ENCODE measurements around the gene ISCU. TPM values are rescaled to one million over a fixed set of nuclear protein-coding genes. Genes with fewer than 3 reads are reported as not detected.

ISCU gene
- total and polyA plus RNA-seq, 2 of the 8 experiments (the other 6 are each of a cell fraction or from before 2014, with no cell fraction given), result 72.1 to 78.1 TPM

DNA sequence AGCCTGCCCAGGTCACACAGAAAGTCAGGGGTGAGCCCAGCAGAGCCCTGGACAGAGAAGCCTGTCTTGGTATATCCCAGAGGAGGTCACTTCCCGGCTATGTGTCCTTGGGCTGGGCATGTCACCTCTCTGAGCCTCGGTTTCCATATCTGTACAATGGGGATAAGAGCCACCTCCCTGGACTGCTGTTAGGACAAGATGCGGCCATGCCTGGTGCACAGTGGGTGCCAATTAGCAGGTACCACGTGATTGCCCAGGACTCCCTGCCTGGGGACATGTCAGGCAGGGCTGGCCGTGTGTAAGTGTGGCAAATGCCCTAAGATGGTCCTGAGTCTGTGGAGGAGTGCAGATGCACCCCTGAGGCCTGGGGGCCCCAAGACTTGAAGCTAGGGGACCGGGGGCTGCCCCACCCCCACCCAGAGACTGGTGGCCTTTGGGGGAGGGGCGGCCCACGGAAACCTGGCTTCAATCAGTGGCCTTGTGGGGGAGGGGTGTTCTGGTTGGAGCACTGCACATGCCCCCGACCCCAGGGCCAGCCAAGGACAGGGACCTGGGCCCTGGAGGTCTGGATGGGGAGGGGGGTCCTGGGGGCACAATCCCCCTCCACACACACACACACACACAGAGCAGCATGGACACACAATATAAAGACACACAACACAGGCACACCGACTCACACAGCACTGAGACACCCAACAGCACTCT is 34.6 kb downstream of the ISCU start:
- peak overlapping the region; percentile 22; the same call in 1 of the 2 replicates for H2BK12ac ChIP-seq (ENCODE audit: low read depth, low read length)
- DNase-seq (ENCODE audit: low read depth in 1 of 2, low spot score in 2 of 2) (no peak), FAIRE-seq (no peak)
- H3K9ac ChIP-seq (replicated peaks in 1 of 4; ENCODE audit: extremely low read depth in 1 of 4, low read depth in 3 of 4, low read length in 3 of 4), result no peak overlapping the region
- H3K36me3 ChIP-seq (ENCODE audit: control insufficient read depth in 2 of 4, insufficient read depth in 4 of 4, low read length in 3 of 4), result no peaks in the 10 kb centered on the region
- H4K8ac ChIP-seq (ENCODE audit: extremely low read depth, insufficient read depth, low read length), result no peak overlapping the region
- no peak overlapping the region for H4K5ac ChIP-seq (ENCODE audit: insufficient read length, low read depth, low read length)
- H3K4me3 ChIP-seq (ENCODE audit: extremely low read depth in 1 of 4, insufficient read depth in 2 of 4, low read depth in 3 of 4, low read length in 4 of 4), result no peak overlapping the region
- ChIA-PET POLR2A (ENCODE audit: partially characterized antibody) (interaction anchor here (1.0 to 1.8 kb wide), 3 partner anchors 8 to 27 kb away, joined by 4 read pairs; no protein-coding TSS in a partner anchor), CTCF (ENCODE audit: partially characterized antibody) (interaction anchor here (0.9 to 2.8 kb wide), 4 partner anchors 20 to 207 kb away, joined by 3 to 16 read pairs (median 5); no protein-coding TSS in a partner anchor)
- H3K23ac ChIP-seq (ENCODE audit: insufficient read length), result no peak overlapping the region
- H2BK120ac ChIP-seq (replicated peaks; ENCODE audit: low read depth, low read length), result no peak overlapping the region
- H2BK20ac ChIP-seq (ENCODE audit: low read length), result no peak overlapping the region
- 83% methylated on average over 7 of the region's 10 CpGs; no CpG with 5 or more reads in 1 of the 2 experiments for WGBS, 2 experiments (ENCODE audit: extremely low coverage in 1 of 2, insufficient coverage in 1 of 2, insufficient read length in 1 of 2, insufficient replicate concordance in 2 of 2, low coverage in 1 of 2, low lambda C conversion rate in 2 of 2, missing lambda C conversion rate in 1 of 2)
- H3K23me2 ChIP-seq (ENCODE audit: low read depth, low read length), result peaks cover 7% of the 10 kb centered on the region; the same call in 1 of the 2 replicates
- H3K9me3 ChIP-seq (ENCODE audit: insufficient read depth in 2 of 2, low read depth in 1 of 2, low read length in 1 of 2), result no peaks in the 10 kb centered on the region
- H2AFZ ChIP-seq (ENCODE audit: low read length), result peak overlapping the region; percentile 21; the same call in 1 of the 2 replicates
- no peaks in the 10 kb centered on the region for H3K79me2 ChIP-seq (ENCODE audit: control insufficient read depth in 1 of 2, insufficient read depth in 2 of 2, low read length in 2 of 2)
- H3K56ac ChIP-seq (replicated peaks; ENCODE audit: insufficient read length, low read depth, low read length), result no peak overlapping the region
- H4K91ac ChIP-seq (replicated peaks; ENCODE audit: insufficient read length, low read length), result peak overlapping the region; percentile 52
- peak overlapping the region; percentile 20; the same call in 1 of the 2 replicates for H2BK5ac ChIP-seq (ENCODE audit: low read depth, low read length)
- H3K18ac ChIP-seq (ENCODE audit: extremely low read depth, low read length), result no peak overlapping the region
- H3K4me1 ChIP-seq (replicated peaks in 1 of 4; ENCODE audit: control insufficient read depth in 3 of 4, insufficient read depth in 4 of 4, low read length in 3 of 4), result peaks cover 0 to 14% (median 0%) of the 10 kb centered on the region in 4 experiments; a peak in 3 of 7 replicates
- H3K27me3 ChIP-seq (replicated peaks in 1 of 4; ENCODE audit: control insufficient read depth in 3 of 4, extremely low read depth in 1 of 4, insufficient read depth in 3 of 4, low read length in 3 of 4), result no peaks in the 10 kb centered on the region; a peak in 1 of 7 replicates
- no peak overlapping the region for H3K4ac ChIP-seq (replicated peaks; ENCODE audit: insufficient read length, low read depth, low read length)
- no peak overlapping the region for H3K14ac ChIP-seq (ENCODE audit: insufficient read length)
- H2AK5ac ChIP-seq (ENCODE audit: low read depth, low read length), result no peak overlapping the region
- H4K20me1 ChIP-seq (replicated peaks in 1 of 2; ENCODE audit: control insufficient read depth in 1 of 2, insufficient read depth in 2 of 2, low read length in 2 of 2), result peaks cover 0 to 8% of the 10 kb centered on the region in 2 experiments
- H3K27ac ChIP-seq (ENCODE audit: low read depth, low read length), result no peak overlapping the region
- no peak overlapping the region for H3K4me2 ChIP-seq (ENCODE audit: insufficient read depth in 1 of 2, low read depth in 2 of 2, low read length in 2 of 2)
- H2BK15ac ChIP-seq (ENCODE audit: low read length), result peak overlapping the region; percentile 55
- no peaks in the 10 kb centered on the region; the same call in 1 of the 2 replicates for H3K79me1 ChIP-seq (ENCODE audit: low read depth, low read length)
- TF ChIP-seq CEBPB (IDR thresholded peaks at IDR 0.05; ENCODE audit: low read depth, low read length), result no peak
- no peak for TF ChIP-seq EP300 (IDR thresholded peaks at IDR 0.05; ENCODE audit: borderline replicate concordance in 1 of 2, low read depth in 2 of 2, low read length in 2 of 2)
- TF ChIP-seq RAD21 (IDR thresholded peaks at IDR 0.05 in 1 of 2, conservative IDR thresholded peaks at IDR 0.05 in 1 of 2; ENCODE audit: low read depth in 2 of 2, low read length in 2 of 2), result no peak
- TF ChIP-seq, protein P1, sequence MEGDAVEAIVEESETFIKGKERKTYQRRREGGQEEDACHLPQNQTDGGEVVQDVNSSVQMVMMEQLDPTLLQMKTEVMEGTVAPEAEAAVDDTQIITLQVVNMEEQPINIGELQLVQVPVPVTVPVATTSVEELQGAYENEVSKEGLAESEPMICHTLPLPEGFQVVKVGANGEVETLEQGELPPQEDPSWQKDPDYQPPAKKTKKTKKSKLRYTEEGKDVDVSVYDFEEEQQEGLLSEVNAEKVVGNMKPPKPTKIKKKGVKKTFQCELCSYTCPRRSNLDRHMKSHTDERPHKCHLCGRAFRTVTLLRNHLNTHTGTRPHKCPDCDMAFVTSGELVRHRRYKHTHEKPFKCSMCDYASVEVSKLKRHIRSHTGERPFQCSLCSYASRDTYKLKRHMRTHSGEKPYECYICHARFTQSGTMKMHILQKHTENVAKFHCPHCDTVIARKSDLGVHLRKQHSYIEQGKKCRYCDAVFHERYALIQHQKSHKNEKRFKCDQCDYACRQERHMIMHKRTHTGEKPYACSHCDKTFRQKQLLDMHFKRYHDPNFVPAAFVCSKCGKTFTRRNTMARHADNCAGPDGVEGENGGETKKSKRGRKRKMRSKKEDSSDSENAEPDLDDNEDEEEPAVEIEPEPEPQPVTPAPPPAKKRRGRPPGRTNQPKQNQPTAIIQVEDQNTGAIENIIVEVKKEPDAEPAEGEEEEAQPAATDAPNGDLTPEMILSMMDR (IDR thresholded peaks at IDR 0.05; ENCODE audit: control extremely low read depth in 1 of 3, insufficient read depth in 1 of 3, low read depth in 1 of 3, low read length in 3 of 3), result no peak
- TF ChIP-seq RBBP5 (IDR thresholded peaks at IDR 0.05; ENCODE audit: borderline replicate concordance, low read depth, low read length), result no peak
- TF ChIP-seq JUND (IDR thresholded peaks at IDR 0.05; ENCODE audit: low read length), result no peak
- TF ChIP-seq, protein P2, sequence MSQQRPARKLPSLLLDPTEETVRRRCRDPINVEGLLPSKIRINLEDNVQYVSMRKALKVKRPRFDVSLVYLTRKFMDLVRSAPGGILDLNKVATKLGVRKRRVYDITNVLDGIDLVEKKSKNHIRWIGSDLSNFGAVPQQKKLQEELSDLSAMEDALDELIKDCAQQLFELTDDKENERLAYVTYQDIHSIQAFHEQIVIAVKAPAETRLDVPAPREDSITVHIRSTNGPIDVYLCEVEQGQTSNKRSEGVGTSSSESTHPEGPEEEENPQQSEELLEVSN (IDR thresholded peaks at IDR 0.05), result no peak

Data from H1 (cell line).